ENCODE measurements around the gene ARHGAP45.
"Not testable (repeated sequence)": the region's sequence is repeated elsewhere in the genome, so short reads cannot be mapped to it uniquely, and the experiment has no call there.

ARHGAP45 gene

GRCh38 chr19:1105873-1106840 is 39.2 kb downstream of the ARHGAP45 start:
- no peak for DNase-seq (ENCODE audit: low read depth)

GRCh38 chr19:1106841-1107660 is 40.1 kb downstream of the ARHGAP45 start:
- no peak for DNase-seq (ENCODE audit: low read depth)

GRCh38 chr19:1107661-1108261 is 40.8 kb downstream of the ARHGAP45 start:
- no peak for DNase-seq (ENCODE audit: low read depth)

- no peak for DNase-seq (ENCODE audit: low read depth)
These were observed 41.5 kb downstream of the ARHGAP45 start for GRCh38 chr19:1108291-1109031.

- DNase-seq (ENCODE audit: low read depth), result no peak
These were observed 42.1 kb downstream of the ARHGAP45 start for GRCh38 chr19:1109032-1109551.

GRCh38 chr19:1109697-1110671 is 43.0 kb downstream of the ARHGAP45 start:
- no peak for DNase-seq (ENCODE audit: low read depth)

GRCh38 chr19:1110809-1111640 is 44.1 kb downstream of the ARHGAP45 start:
- DNase-seq (ENCODE audit: low read depth), result no peak

- DNase-seq (ENCODE audit: low read depth), result no peak
These were observed 44.8 kb downstream of the ARHGAP45 start for GRCh38 chr19:1111641-1112267.

- DNase-seq (ENCODE audit: low read depth), result no peak
These were observed 45.5 kb downstream of the ARHGAP45 start for GRCh38 chr19:1112268-1113029.

GRCh38 chr19:1113030-1113985 is 46.3 kb downstream of the ARHGAP45 start:
- peak; percentile 87 for DNase-seq (ENCODE audit: low read depth)

- no peak for DNase-seq (ENCODE audit: low read depth)
These were observed 47.1 kb downstream of the ARHGAP45 start for GRCh38 chr19:1113986-1114483.

GRCh38 chr19:1114728-1115127 is 47.8 kb downstream of the ARHGAP45 start:
- not testable (repeated sequence) for DNase-seq (ENCODE audit: low read depth)

GRCh38 chr19:1115646-1116420 is 48.9 kb downstream of the ARHGAP45 start:
- DNase-seq (ENCODE audit: low read depth), result no peak

GRCh38 chr19:1116726-1117581 is 50.0 kb downstream of the ARHGAP45 start:
- no peak for DNase-seq (ENCODE audit: low read depth)

- no peak for DNase-seq (ENCODE audit: low read depth)
These were observed 50.7 kb downstream of the ARHGAP45 start for GRCh38 chr19:1117654-1118053.
